K562 (cell line): ENCODE data around the gene DNAJB4. TPM values are rescaled to one million over a fixed set of nuclear protein-coding genes. Genes with fewer than 3 reads are reported as not detected.

ENCODE experiments used
- ATAC-seq: fragments of 200-7000 bp; cut with Tn5 transposase; 3 replicates; pipeline ENCODE4 v1.9.1; 2020; ENCODE audit warnings: moderate library complexity
- BruUV-seq: library from RNA; stranded (reverse); fragments of 400-500 nt; replicated peaks from 2 replicates; lab custom pipeline; 2021; lab: Mats Ljungman, UMichigan
- CTCF ChIA-PET: fragments of 300-600 bp; formaldehyde crosslinking; extraction: SDS; loops from one replicate; lab custom pipeline; 2021; ENCODE audit warnings: low intra/inter-chr PET ratio; lab: Yijun Ruan, JAX
- POLR2A ChIA-PET: fragments of 300-600, 350-650 bp; sonication (Branson Sonifier 250); formaldehyde crosslinking; extraction: SDS; loops from one replicate; lab custom pipeline; 2021; ENCODE audit warnings: antibody characterized with exemption, inconsistent platforms; lab: Yijun Ruan, JAX
- DNase-seq, 4 experiments: peaks; one replicate each; pipeline versions ENCODE4 v3.0.0 to v3.0.0-alpha.2; 2011 to 2018; ENCODE audit warnings: low spot score in 3 of 4, mixed read lengths in 3 of 4; ENCODE audit errors: extremely low read depth in 1 of 4
- FAIRE-seq: peaks from 2 replicates; lab custom pipeline; 2011; peaks lifted over from hg19 to GRCh38; lab: Jason Lieb, UNC
- H2AFZ ChIP-seq: 2 replicates; pipeline ENCODE4 v1.6.0; 2011; ENCODE audit warnings: low read depth, low read length, control low read depth, inconsistent platforms
- H3K27ac ChIP-seq: fragments of 200-600 bp; 3 replicates; pipeline ENCODE4 v1.8.0; 2011; ENCODE audit warnings: low read depth, mild to moderate bottlenecking, control low read depth, inconsistent platforms, low read length, moderate library complexity, mixed read lengths; ENCODE audit errors: extremely low read depth
- H3K27me3 ChIP-seq, 2 experiments: fragments of 300-600 bp in 1 of 2; 2 replicates in 1 of 2; 3 replicates in 1 of 2; pipeline versions ENCODE4 v1.6.0 to v1.8.0; 2011; ENCODE audit warnings: inconsistent platforms in 2 of 2, low read length in 2 of 2, mild to moderate bottlenecking in 1 of 2, mixed read lengths in 1 of 2, moderate library complexity in 1 of 2; ENCODE audit not compliant: control insufficient read depth in 2 of 2, insufficient read depth in 2 of 2
- H3K36me3 ChIP-seq: fragments of 300-600 bp; 3 replicates; pipeline ENCODE4 v1.8.0; 2011; ENCODE audit warnings: mild to moderate bottlenecking, low read length, inconsistent platforms; ENCODE audit not compliant: control insufficient read depth, insufficient read depth
- H3K4me1 ChIP-seq, 2 experiments: fragments of 200-600 bp in 1 of 2; replicated peaks in 1 of 2; 2 replicates in 1 of 2; 3 replicates in 1 of 2; pipeline versions ENCODE4 v1.5.1 to v1.8.0; 2011; ENCODE audit warnings: inconsistent platforms in 2 of 2, low read length in 2 of 2, mild to moderate bottlenecking in 1 of 2, mixed read lengths in 1 of 2, moderate library complexity in 1 of 2; ENCODE audit not compliant: control insufficient read depth in 2 of 2, insufficient read depth in 2 of 2
- H3K4me2 ChIP-seq: 2 replicates; pipeline ENCODE4 v1.6.1; 2011; ENCODE audit warnings: low read length, control low read depth, inconsistent platforms, mixed read lengths; ENCODE audit not compliant: insufficient read depth
- H3K4me3 ChIP-seq: fragments of 200-600 bp; sonication (generic), shearing (Covaris generic); 2 replicates; pipeline ENCODE4 v1.5.1; 2016; ENCODE audit warnings: control low read depth, inconsistent platforms
- H3K79me2 ChIP-seq: fragments of 200-600 bp; 3 replicates; pipeline ENCODE4 v1.8.0; 2011; ENCODE audit warnings: low read length, inconsistent platforms; ENCODE audit not compliant: control insufficient read depth, insufficient read depth
- H3K9ac ChIP-seq, 2 experiments: 2 replicates each; pipeline versions ENCODE4 v1.6.0 to v1.6.1; 2011; ENCODE audit warnings: low read depth in 2 of 2, low read length in 2 of 2, control low read depth in 1 of 2, inconsistent platforms in 1 of 2, mild to moderate bottlenecking in 1 of 2, mixed read lengths in 1 of 2; ENCODE audit not compliant: insufficient read depth in 1 of 2
- H3K9me1 ChIP-seq: one replicate; pipeline ENCODE4 v1.6.0; 2011; ENCODE audit warnings: inconsistent platforms, mild to moderate bottlenecking, low read length, moderate library complexity; ENCODE audit not compliant: control insufficient read depth, insufficient read depth
- H3K9me3 ChIP-seq: replicated peaks from 2 replicates; pipeline ENCODE4 v1.5.1; 2011; ENCODE audit warnings: low read depth, low read length, inconsistent platforms; ENCODE audit not compliant: control insufficient read depth, insufficient read depth
- H4K20me1 ChIP-seq: replicated peaks from 2 replicates; pipeline ENCODE4 v1.6.1; 2011; ENCODE audit warnings: low read length, inconsistent platforms, mixed read lengths; ENCODE audit not compliant: control insufficient read depth, insufficient read depth
- CEBPG ChIP-seq, 3 experiments: fragments of 200-800 bp in 1 of 3; sonication (Bioruptor generic) in 1 of 3; sonication (generic) in 1 of 3; formaldehyde crosslinking in 1 of 3; IDR thresholded peaks in 2 of 3; conservative IDR thresholded peaks in 1 of 3; 2 replicates each; pipeline versions ENCODE4 v1.6.1 to v1.8.0; 2016 to 2022; ENCODE audit warnings: missing compliant biosample characterization in 2 of 3, missing genetic modification characterization in 2 of 3, mild to moderate bottlenecking in 1 of 3, missing genetic modification reagents in 1 of 3
- ESRRA ChIP-seq: fragments of 450-650 bp; IDR thresholded peaks from 2 replicates; pipeline ENCODE4 v1.6.1; 2014; ENCODE audit warnings: low read depth, mild to moderate bottlenecking, moderate library complexity, borderline replicate concordance
- KAT8 ChIP-seq: fragments of 450-650 bp; IDR thresholded peaks from 2 replicates; pipeline ENCODE4 v1.6.1; 2016; ENCODE audit warnings: low read depth, mild to moderate bottlenecking
- MTA2 ChIP-seq: fragments of 450-650 bp; IDR thresholded peaks from 2 replicates; pipeline ENCODE4 v1.6.1; 2016; ENCODE audit warnings: low read depth
- RERE ChIP-seq: sonication (generic); formaldehyde crosslinking; IDR thresholded peaks from 2 replicates; pipeline ENCODE4 v1.8.0; 2023; ENCODE audit warnings: missing genetic modification reagents, mild to moderate bottlenecking, borderline replicate concordance
- TRIM28 ChIP-seq: fragments of 450-650 bp; IDR thresholded peaks from 2 replicates; pipeline ENCODE4 v1.6.1; 2017
- ZHX1 ChIP-seq: fragments of 150-350 bp; conservative IDR thresholded peaks from 2 replicates; pipeline ENCODE4 v1.6.1; 2014; ENCODE audit warnings: low read length
- ZKSCAN1 ChIP-seq: fragments of 150-350 bp; IDR thresholded peaks from 2 replicates; pipeline ENCODE4 v1.6.1; 2016; ENCODE audit warnings: low read depth, low read length
- ZNF395 ChIP-seq: fragments of 200-800 bp; sonication (Bioruptor generic); IDR thresholded peaks from 2 replicates; pipeline ENCODE4 v1.6.1; 2017; ENCODE audit warnings: missing genetic modification characterization, missing compliant biosample characterization
- ZNF695 ChIP-seq: fragments of 450-650 bp; formaldehyde crosslinking; IDR thresholded peaks from 2 replicates; pipeline ENCODE4 v1.4.0; 2020; ENCODE audit warnings: mild to moderate bottlenecking, moderate library complexity
- WGBS: fragments of 100-300 bp; shearing (Covaris generic); methylation state at CpG from one replicate; pipeline ENCODE4 v1.1.6; 2016; ENCODE audit warnings: low coverage, mixed read lengths; ENCODE audit not compliant: insufficient coverage; ENCODE audit errors: missing lambda C conversion rate; 5-methylcytosine and 5-hydroxymethylcytosine counted together
- in situ Hi-C: fragments of 300-500 bp; cut with MboI; formaldehyde crosslinking; loops from 4 replicates; pipeline ENCODE4 v1.15.0; 2018; ENCODE audit warnings: inconsistent platforms, mixed read lengths
- intact Hi-C: fragments of 100-400 bp; cut with micrococcal nuclease; formaldehyde crosslinking; loops from 2 replicates; pipeline ENCODE4 v1.14.2; 2022
- polyA plus RNA-seq, 8 experiments: library from polyadenylated mRNA; depleted of rRNA in 4 of 8; stranded (reverse) in 5 of 8; unstranded in 3 of 8; fragments of >200 nt; fragmentation: Nextera tagmentation in 2 of 8; fragmentation: Illumina TruSeq in 1 of 8; extraction: Ambion mirVana in 2 of 8; extraction: Trizol in 1 of 8; gene quantifications; 2 replicates each; pipeline versions ENCODE4 v1.2.1 to v1.2.3, GENCODE V29; 2011 to 2014; ENCODE audit warnings: inconsistent platforms in 1 of 8, missing spikeins in 1 of 8
- total RNA-seq, 7 experiments: library from RNA; depleted of rRNA in 6 of 7; stranded (reverse); fragments of >200 nt in 6 of 7; fragmentation: Illumina TruSeq in 2 of 7; extraction: Trizol in 2 of 7; gene quantifications; 2 replicates each; pipeline versions ENCODE4 v1.2.1 to v1.2.3, GENCODE V29; 2011 to 2021; ENCODE audit warnings: low replicate concordance in 1 of 7

The DNAJB4 gene
- total and polyA plus RNA-seq, 9 of the 15 experiments (the other 6 are each of a cell fraction or from before 2014, with no cell fraction given) = 8.5 to 27.7 (median 19.8) TPM

- Histone ChIP-seq H3K9me1 (no peaks in the 10 kb centered on the region), H3K27me3 (no peaks in the 10 kb centered on the region), H3K4me2 (no peak overlapping the region), H3K36me3 (no peaks in the 10 kb centered on the region), H3K4me1 (peaks cover 0 to 6% of the 10 kb centered on the region in 2 experiments; a peak in 3 of 5 replicates), H3K27ac (no peak overlapping the region), H3K79me2 (no peaks in the 10 kb centered on the region), H3K4me3 (no peak overlapping the region), H3K9ac (no peak overlapping the region), H2AFZ (no peak overlapping the region), H3K9me3 (0 out of 2 replicates have a peak, but pooled peaks cover 1% of the 10 kb centered on the region), H4K20me1 (no peaks in the 10 kb centered on the region)
- BruUV-seq = no TSS peak
- ChIA-PET CTCF (no interaction called here), POLR2A (interaction anchor here (1.8 to 1.9 kb wide), 2 partner anchors 15 to 43 kb away, joined by 5 read pairs; partner anchors contain the start of gene DNAJB4)
- WGBS = 29% methylated on average over 3 of the region's 3 CpGs
- no peak for DNase-seq
- intact Hi-C loops (no loop called here), in situ Hi-C loops (no loop called here)
- no peak for ATAC-seq
- FAIRE-seq = no peak
- no peak for TF ChIP-seq ESRRA
- TF ChIP-seq KAT8 = no peak
- TF ChIP-seq ZNF395 (CRISPR knock-in tag) = no peak
- TF ChIP-seq MTA2 = no peak
- TF ChIP-seq ZNF695 (CRISPR knock-in tag) = no peak
- no peak for TF ChIP-seq ZKSCAN1
- no peak for TF ChIP-seq RERE (CRISPR knock-in tag)
- TF ChIP-seq ZHX1 = no peak
- no peak for TF ChIP-seq CEBPG (CRISPR knock-in tag; IDR thresholded peaks at IDR 0.05)
- no peak for TF ChIP-seq CEBPG (tag; conservative IDR thresholded peaks at IDR 0.05 in 1 of 2, IDR thresholded peaks at IDR 0.05 in 1 of 2)
- TF ChIP-seq TRIM28 = no peak
Observed at GRCh38 chr1:78047631-78048030, 42.9 kb downstream of the DNAJB4 start.
